Common myeloid progenitor, CD34-positive (primary cell): Measurements from ENCODE around the gene RHBG.

Experiments used
- CTCF ChIA-PET: fragments of 350-600 bp; sonication (Branson Sonifier 250); formaldehyde crosslinking; loops from one replicate; lab custom pipeline; 2021; ENCODE audit warnings: antibody characterized with exemption; lab: Charles Lee
- POLR2A ChIA-PET: fragments of 350-600 bp; sonication (Branson Sonifier 250); formaldehyde crosslinking; loops from one replicate; lab custom pipeline; 2021; ENCODE audit warnings: antibody characterized with exemption; lab: Charles Lee
- DNase-seq, 3 donors: peaks; one replicate each; pipeline versions ENCODE4 v3.0.0 to v3.0.0-alpha.2; 2013
- H3K27ac ChIP-seq, 2 experiments: 1 replicate in 1 of 2; 2 replicates in 1 of 2; pipeline ENCODE4 v1.7.0; 2013; ENCODE audit warnings: inconsistent platforms in 2 of 2, low read length in 2 of 2, mild to moderate bottlenecking in 2 of 2, low read depth in 1 of 2, moderate library complexity in 1 of 2; ENCODE audit not compliant: severe bottlenecking in 2 of 2, insufficient read depth in 1 of 2, poor library complexity in 1 of 2
- H3K27me3 ChIP-seq, 5 experiments: replicated peaks in 2 of 5; 1 replicate in 3 of 5; 2 replicates in 2 of 5; pipeline versions ENCODE4 v1.6.1 to v1.7.0; 2013; ENCODE audit warnings: low read length in 4 of 5, mild to moderate bottlenecking in 2 of 5, moderate library complexity in 2 of 5, inconsistent platforms in 1 of 5; ENCODE audit not compliant: insufficient read depth in 5 of 5, control insufficient read depth in 4 of 5
- H3K36me3 ChIP-seq, 4 experiments: 1 replicate in 2 of 4; 2 replicates in 2 of 4; pipeline versions ENCODE4 v1.6.1 to v1.7.0; 2013; ENCODE audit warnings: low read length in 3 of 4, control low read depth in 1 of 4, mild to moderate bottlenecking in 1 of 4; ENCODE audit not compliant: control insufficient read depth in 4 of 4, insufficient read depth in 4 of 4
- H3K4me1 ChIP-seq, 4 experiments: 1 replicate in 3 of 4; 2 replicates in 1 of 4; pipeline versions ENCODE4 v1.6.1 to v1.7.1; 2013; ENCODE audit warnings: low read length in 3 of 4, mild to moderate bottlenecking in 3 of 4, control low read depth in 1 of 4, inconsistent platforms in 1 of 4, moderate library complexity in 1 of 4; ENCODE audit not compliant: control insufficient read depth in 4 of 4, insufficient read depth in 4 of 4; ENCODE audit errors: control extremely low read depth in 1 of 4
- H3K4me3 ChIP-seq, 7 experiments: 1 replicate in 4 of 7; 2 replicates in 3 of 7; pipeline versions ENCODE4 v1.5.1 to v1.7.0; 2013; ENCODE audit warnings: mild to moderate bottlenecking in 7 of 7, low read length in 6 of 7, moderate library complexity in 6 of 7, inconsistent platforms in 2 of 7, low read depth in 2 of 7, control low read depth in 1 of 7; ENCODE audit not compliant: insufficient read depth in 4 of 7, control insufficient read depth in 1 of 7; ENCODE audit errors: extremely low read depth in 1 of 7
- H3K9me3 ChIP-seq, 5 experiments: 1 replicate in 4 of 5; 2 replicates in 1 of 5; pipeline versions ENCODE4 v1.6.1 to v1.7.1; 2013; ENCODE audit warnings: low read length in 4 of 5, mild to moderate bottlenecking in 2 of 5, inconsistent platforms in 1 of 5, low read depth in 1 of 5, moderate library complexity in 1 of 5; ENCODE audit not compliant: control insufficient read depth in 4 of 5, insufficient read depth in 2 of 5; ENCODE audit errors: control extremely low read depth in 1 of 5
- WGBS: methylation state at CpG from one replicate; pipeline ENCODE4 v1.1.5; 2013; ENCODE audit not compliant: insufficient coverage; 5-methylcytosine and 5-hydroxymethylcytosine counted together

Gene RHBG

DNA sequence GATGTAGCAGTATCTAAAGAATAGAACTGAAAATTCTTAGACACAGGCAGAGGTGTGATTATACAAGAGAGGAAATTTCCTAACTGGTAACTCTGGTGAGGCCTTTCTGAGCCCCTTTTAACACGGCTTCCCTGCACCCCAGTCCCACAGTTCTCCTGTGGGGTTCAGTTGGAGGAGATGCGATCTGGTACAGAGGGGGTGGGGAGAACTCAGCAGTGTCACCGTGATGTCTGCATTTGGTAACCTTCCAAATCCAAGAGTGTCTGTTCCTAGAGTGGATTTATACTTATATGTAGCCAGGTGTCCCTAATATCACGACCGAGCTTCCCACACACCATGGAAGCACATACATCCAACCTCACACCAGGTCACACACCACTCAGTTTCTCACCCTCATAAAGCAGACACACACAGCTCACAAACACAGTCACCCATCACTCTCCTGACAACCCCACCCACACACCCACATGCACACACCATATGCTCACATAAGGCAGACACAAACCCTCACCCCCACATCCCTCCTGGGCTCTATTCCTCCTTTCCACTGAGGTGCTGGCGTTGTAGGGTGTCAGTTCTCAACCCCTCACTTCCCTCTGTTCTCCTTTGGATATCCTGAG, 48.5 kb downstream of the RHBG start:
- Histone ChIP-seq H3K4me3 (no peak overlapping the region), H3K27ac (no peak overlapping the region), H3K36me3 (no peaks in the 10 kb centered on the region), H3K27me3 (peaks cover 31 to 94% (median 41%) of the 10 kb centered on the region in 5 experiments), H3K9me3 (peaks cover 0 to 1% (median 0%) of the 10 kb centered on the region in 5 experiments), H3K4me1 (peaks cover 0 to 23% (median 18%) of the 10 kb centered on the region in 4 experiments)
- 100% methylated on average over 2 of the region's 6 CpGs for WGBS
- POLR2A ChIA-PET: no interaction called here
- no peak for DNase-seq
- CTCF ChIA-PET: interaction anchor here (0.7 to 9.4 kb wide), 12 partner anchors 9 to 58 kb away, joined by 3 to 70 read pairs (median 4); no protein-coding TSS in a partner anchor

DNA sequence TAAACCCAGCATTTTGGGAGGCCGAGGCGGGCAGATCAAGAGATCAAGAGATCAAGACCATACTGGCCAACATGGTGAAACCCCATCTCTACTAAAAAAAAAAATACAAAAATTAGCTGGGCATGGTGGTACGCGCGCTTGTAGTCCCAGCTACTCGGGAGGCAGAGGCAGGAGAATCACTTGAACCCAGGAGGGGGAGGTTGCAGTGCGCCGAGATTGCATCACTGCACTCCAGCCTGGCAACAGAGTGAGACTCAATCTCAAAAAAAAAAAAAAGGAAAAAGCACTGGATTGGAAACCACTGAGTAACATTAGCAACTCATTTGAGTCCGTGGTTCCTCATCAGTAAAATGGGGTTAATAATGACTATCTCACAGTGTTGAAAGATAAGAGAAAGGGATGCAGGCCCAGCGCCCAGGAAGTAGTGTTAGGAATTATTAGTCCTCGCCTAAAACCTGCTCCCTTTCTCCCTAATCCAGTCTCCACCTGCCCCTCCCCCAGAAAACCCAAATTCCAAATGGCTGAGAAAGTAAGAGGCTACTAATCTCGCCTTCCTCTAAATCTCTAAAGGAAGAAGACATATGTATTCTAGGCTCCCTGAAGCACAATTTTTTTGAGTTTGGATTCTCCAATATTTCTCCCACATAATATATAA, 49.5 kb downstream of the RHBG start:
- Histone ChIP-seq H3K36me3 (no peaks in the 10 kb centered on the region), H3K4me3 (no peak overlapping the region), H3K9me3 (peaks cover 0 to 1% (median 0%) of the 10 kb centered on the region in 5 experiments), H3K27ac (no peak overlapping the region), H3K27me3 (peaks cover 36 to 99% (median 46%) of the 10 kb centered on the region in 5 experiments), H3K4me1 (peaks cover 0 to 23% (median 18%) of the 10 kb centered on the region in 4 experiments)
- no peak for DNase-seq
- CTCF ChIA-PET: interaction anchor here (0.8 to 9.4 kb wide), 19 partner anchors 9 to 209 kb away, joined by 3 to 70 read pairs (median 5); no protein-coding TSS in a partner anchor
- 90% methylated on average over 9 of the region's 12 CpGs for WGBS
- POLR2A ChIA-PET: interaction anchor here (0.6 kb wide), 1 partner anchor 8 kb away, joined by 3 read pairs; no protein-coding TSS in a partner anchor

DNA sequence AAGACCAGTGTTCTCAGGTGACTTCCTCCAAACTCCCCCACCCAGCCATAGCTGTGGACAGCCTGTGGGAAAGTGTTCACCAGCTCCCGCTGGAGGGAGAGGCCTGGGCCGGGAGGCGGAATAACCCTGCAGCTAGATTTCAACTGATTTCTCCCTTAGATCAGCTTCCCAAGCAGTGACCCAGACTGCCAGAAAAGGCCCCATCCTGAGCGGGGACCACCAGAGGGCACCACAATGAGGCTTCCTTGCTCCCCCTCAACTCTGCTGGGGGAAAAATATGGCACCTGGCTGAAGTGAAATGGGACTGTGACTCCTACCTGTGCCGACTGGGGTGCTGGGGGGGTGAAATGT, 50.8 kb downstream of the RHBG start:
- Histone ChIP-seq H3K4me1 (peaks cover 0 to 23% (median 18%) of the 10 kb centered on the region in 4 experiments), H3K4me3 (peak overlapping the region in 4 of 7 experiments; percentile 26 to 55 (median 48)), H3K27ac (no peak overlapping the region), H3K36me3 (no peaks in the 10 kb centered on the region), H3K27me3 (peaks cover 45 to 99% (median 54%) of the 10 kb centered on the region in 5 experiments), H3K9me3 (no peaks in the 10 kb centered on the region)
- 24% methylated on average over 4 of the region's 5 CpGs for WGBS
- peak in 2 of 3 donors; percentile 49 to 51 for DNase-seq
- ChIA-PET CTCF (interaction anchor here (1.0 to 9.4 kb wide), 15 partner anchors 10 to 208 kb away, joined by 3 to 70 read pairs (median 6); no protein-coding TSS in a partner anchor), POLR2A (no interaction called here)

DNA sequence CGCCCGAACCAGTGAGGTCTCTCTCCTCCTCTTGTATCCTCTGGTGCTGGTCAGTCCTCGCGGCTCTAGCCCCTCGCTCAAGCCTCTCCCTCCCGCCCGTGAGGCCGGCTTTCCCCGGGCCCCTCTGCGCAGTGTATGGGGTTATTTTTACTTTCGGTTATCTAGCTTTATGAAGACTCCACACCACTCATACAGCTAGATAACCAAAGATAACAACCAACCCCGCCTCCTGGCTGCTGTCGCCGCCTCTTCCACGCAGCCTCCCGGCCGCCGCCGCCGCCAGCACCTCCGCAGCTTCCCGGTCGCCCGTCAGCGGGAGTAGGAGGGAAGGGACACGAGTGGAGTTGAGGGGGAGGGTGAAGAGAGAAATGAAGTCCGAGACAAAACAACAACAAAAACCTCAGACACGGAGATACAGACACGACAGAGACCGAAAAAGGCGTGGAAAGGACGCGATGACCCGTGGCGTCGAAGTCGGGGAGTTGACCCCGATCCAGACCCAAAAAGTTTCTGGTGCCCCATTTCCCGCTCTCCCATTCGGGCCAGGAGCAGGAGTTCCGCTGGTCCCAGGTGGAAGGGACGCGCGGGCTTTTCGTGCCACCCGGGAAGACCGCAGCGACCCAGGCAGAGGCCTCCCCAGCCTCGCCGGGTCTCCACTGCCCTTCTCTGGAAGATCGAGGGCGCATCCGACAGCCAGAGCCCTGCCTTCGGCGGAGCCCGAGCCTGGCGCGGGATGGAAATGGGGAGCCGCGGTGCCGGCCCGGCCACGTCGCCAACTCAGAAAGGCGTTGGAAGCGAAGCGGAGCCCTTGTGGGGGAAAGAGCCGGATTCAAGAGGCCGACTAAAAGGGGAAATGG, 51.4 kb downstream of the RHBG start:
- DNase-seq: peak in 2 of 3 donors; percentile 24 to 29
- H3K27me3 ChIP-seq: peaks cover 40 to 98% (median 55%) of the 10 kb centered on the region in 5 experiments
- peaks cover 0 to 23% (median 18%) of the 10 kb centered on the region in 4 experiments for H3K4me1 ChIP-seq
- WGBS: 4% methylated on average over 41 of the region's 69 CpGs
- no peaks in the 10 kb centered on the region for H3K36me3 ChIP-seq
- ChIA-PET POLR2A (no interaction called here), CTCF (interaction anchor here (1.2 to 9.4 kb wide), 11 partner anchors 11 to 208 kb away, joined by 3 to 70 read pairs (median 6); no protein-coding TSS in a partner anchor)
- H3K9me3 ChIP-seq: no peaks in the 10 kb centered on the region
- H3K27ac ChIP-seq: no peak overlapping the region
- peak overlapping the region in 5 of 7 experiments; percentile 17 to 55 (median 43) for H3K4me3 ChIP-seq

DNA sequence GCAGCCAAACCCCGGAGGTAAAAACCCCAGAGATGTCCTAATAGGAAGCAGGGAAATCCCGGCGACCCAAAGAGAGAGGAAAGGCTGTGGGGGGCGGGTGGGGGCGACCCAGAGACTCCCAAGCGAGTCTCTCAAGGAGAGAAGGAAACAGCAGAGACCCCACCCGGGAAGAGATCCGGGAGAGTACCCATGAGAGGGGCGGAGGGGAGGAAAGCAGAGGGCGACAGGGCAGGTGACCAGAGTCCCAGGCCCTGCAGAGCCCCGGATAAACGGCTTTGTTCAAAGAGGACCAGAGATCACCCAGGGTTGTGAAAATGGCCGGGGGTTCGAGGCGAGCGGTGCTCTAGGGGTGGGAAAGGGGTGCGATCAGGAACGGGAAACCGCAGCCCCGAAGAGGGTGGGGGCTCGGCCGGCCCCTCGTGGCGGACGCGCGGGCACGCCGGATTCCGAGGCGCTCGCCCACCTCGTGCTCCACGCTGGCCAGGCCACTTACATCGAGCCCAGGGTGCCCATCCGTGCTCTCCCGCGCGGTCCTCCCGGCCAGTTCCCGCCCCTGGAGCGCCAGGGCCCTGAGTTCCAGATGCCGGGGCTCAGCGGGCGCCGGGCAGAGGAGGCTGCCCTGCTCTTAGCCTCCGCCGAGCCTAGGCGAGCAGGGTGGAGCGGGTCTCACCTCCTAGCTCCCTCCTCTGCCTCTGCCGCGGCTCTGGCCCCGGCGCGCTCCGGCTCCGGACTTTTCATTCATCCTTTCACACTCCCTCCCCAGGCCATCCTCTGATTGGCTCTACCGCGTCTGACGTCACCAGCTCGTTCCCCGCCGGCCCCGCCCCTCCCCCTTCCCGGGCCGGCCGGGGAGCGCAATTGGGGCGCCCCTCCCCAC, 52.3 kb downstream of the RHBG start:
- Histone ChIP-seq H3K27ac (no peak overlapping the region), H3K9me3 (no peaks in the 10 kb centered on the region), H3K4me1 (peaks cover 0 to 23% (median 18%) of the 10 kb centered on the region in 4 experiments), H3K4me3 (peak overlapping the region in 4 of 7 experiments; percentile 17 to 46 (median 30)), H3K27me3 (peaks cover 34 to 98% (median 55%) of the 10 kb centered on the region in 5 experiments), H3K36me3 (no peaks in the 10 kb centered on the region)
- CTCF ChIA-PET: interaction anchor here (2.3 to 4.6 kb wide), 3 partner anchors 10 to 36 kb away, joined by 5 to 18 read pairs (median 11); no protein-coding TSS in a partner anchor
- POLR2A ChIA-PET: no interaction called here
- DNase-seq: peak; percentile 57 to 78 (median 76)
- WGBS: under 1% methylated on average over 59 of the region's 69 CpGs
